PC-9 (cell line): ENCODE results near the gene CLCA4. TPM values are rescaled to one million over a fixed set of nuclear protein-coding genes. Genes with fewer than 3 reads are reported as not detected.

Experiments used
- BruUV-seq: library from RNA; stranded (reverse); fragments of 400-500 nt; replicated peaks from 2 replicates; lab custom pipeline; 2021; lab: Mats Ljungman, UMichigan
- CTCF ChIA-PET: fragments of 300-600 bp; sonication (Branson Sonifier 250); formaldehyde crosslinking; loops from one replicate; lab custom pipeline; 2022; ENCODE audit warnings: antibody characterized with exemption; lab: Charles Lee
- POLR2A ChIA-PET: fragments of 300-600 bp; sonication (Branson Sonifier 250); formaldehyde crosslinking; loops from one replicate; lab custom pipeline; 2022; ENCODE audit warnings: antibody characterized with exemption; ENCODE audit not compliant: unreplicated experiment; lab: Charles Lee
- DNase-seq, 2 experiments: peaks; one replicate each; pipeline versions ENCODE4 v3.0.0 to v3.0.0-alpha.2; 2015 to 2022; ENCODE audit warnings: mixed read lengths in 1 of 2
- H2AFZ ChIP-seq: fragments of 200-600 bp; sonication (generic); 2 replicates; pipeline ENCODE4 v1.8.1; 2017; ENCODE audit warnings: antibody characterized with exemption
- H3F3A ChIP-seq: fragments of 200-600 bp; sonication (generic); 2 replicates; pipeline ENCODE4 v1.8.1; 2017; ENCODE audit warnings: antibody characterized with exemption, mild to moderate bottlenecking, low read depth; ENCODE audit not compliant: insufficient read depth
- H3K27ac ChIP-seq: fragments of 200-600 bp; sonication (generic); 2 replicates; pipeline ENCODE4 v1.6.1; 2016; ENCODE audit warnings: mixed run types
- H3K27me3 ChIP-seq: fragments of 200-600 bp; sonication (generic); 2 replicates; pipeline ENCODE4 v1.6.1; 2016; ENCODE audit warnings: low read depth, mixed run types; ENCODE audit not compliant: insufficient read depth
- H3K36me3 ChIP-seq: fragments of 200-600 bp; sonication (generic); 2 replicates; pipeline ENCODE4 v1.6.1; 2016; ENCODE audit warnings: low read depth, mixed run types
- H3K4me1 ChIP-seq: fragments of 200-600 bp; sonication (generic); replicated peaks from 2 replicates; pipeline ENCODE4 v1.6.1; 2016; ENCODE audit warnings: mixed run types; ENCODE audit not compliant: insufficient read depth
- H3K4me2 ChIP-seq: fragments of 200-600 bp; sonication (generic); 2 replicates; pipeline ENCODE4 v1.6.1; 2017; ENCODE audit warnings: mixed run types
- H3K4me3 ChIP-seq: fragments of 200-600 bp; sonication (generic); 2 replicates; pipeline ENCODE4 v1.6.1; 2016; ENCODE audit warnings: mixed run types
- H3K79me2 ChIP-seq: fragments of 200-600 bp; sonication (generic); 2 replicates; pipeline ENCODE4 v1.6.1; 2017; ENCODE audit warnings: low read depth, mixed run types
- H3K9me2 ChIP-seq: fragments of 200-600 bp; sonication (generic); 2 replicates; pipeline ENCODE4 v1.8.1; 2017; ENCODE audit warnings: mild to moderate bottlenecking; ENCODE audit not compliant: insufficient read depth
- H3K9me3 ChIP-seq: fragments of 200-600 bp; sonication (generic); 2 replicates; pipeline ENCODE4 v1.8.1; 2016; ENCODE audit warnings: low read depth; ENCODE audit not compliant: insufficient read depth
- H4K20me1 ChIP-seq: fragments of 200-600 bp; sonication (generic); 2 replicates; pipeline ENCODE4 v1.8.1; 2017; ENCODE audit not compliant: insufficient read depth
- CTCF ChIP-seq: fragments of 200-600 bp; sonication (generic); conservative IDR thresholded peaks from 2 replicates; pipeline ENCODE4 v1.6.1; 2017; ENCODE audit warnings: mixed run types, antibody characterized with exemption, mild to moderate bottlenecking, moderate library complexity
- EZH2 ChIP-seq: fragments of 200-600 bp; sonication (generic); IDR thresholded peaks from 2 replicates; pipeline ENCODE4 v1.8.0; 2017; ENCODE audit warnings: antibody characterized with exemption, low read depth
- intact Hi-C: fragments of 100-400 bp; cut with micrococcal nuclease; formaldehyde crosslinking; loops from one replicate; pipeline ENCODE4 v1.10.0; 2022; ENCODE audit not compliant: unreplicated experiment
- total RNA-seq: library from RNA; stranded (reverse); gene quantifications from 2 replicates; pipeline ENCODE4 v1.2.3, GENCODE V29; 2021

Gene CLCA4
- total RNA-seq, 1 experiment from 2014 or later = not detected

- no peak overlapping the region for H2AFZ ChIP-seq
- DNase-seq = no peak
- no peak overlapping the region for H3K4me2 ChIP-seq
- H3K4me3 ChIP-seq = no peak overlapping the region
- intact Hi-C loops = loop anchor here (5.0 to 10.0 kb wide), 3 partner anchors 196 to 901 kb away; partner anchors contain the start of gene SH3GLB1
- peaks cover 3% of the 10 kb centered on the region; the same call in 1 of the 2 replicates for H3F3A ChIP-seq
- H3K4me1 ChIP-seq = peaks cover 9% of the 10 kb centered on the region
- TF ChIP-seq EZH2 (no peak), CTCF (no peak)
- CTCF ChIA-PET = no interaction called here
- H3K27me3 ChIP-seq = no peaks in the 10 kb centered on the region
- no peaks in the 10 kb centered on the region for H3K9me2 ChIP-seq
- no peaks in the 10 kb centered on the region for H3K79me2 ChIP-seq
- no TSS peak for BruUV-seq
- no peaks in the 10 kb centered on the region for H3K9me3 ChIP-seq
- H4K20me1 ChIP-seq = no peaks in the 10 kb centered on the region
- no peak overlapping the region for H3K27ac ChIP-seq
- POLR2A ChIA-PET = no interaction called here
- H3K36me3 ChIP-seq = no peaks in the 10 kb centered on the region
Measured at GRCh38 chr1:86508583-86508969, 38.3 kb upstream of the CLCA4 start.

- no TSS peak for BruUV-seq
- Histone ChIP-seq H3K27ac (no peak overlapping the region), H3K79me2 (no peaks in the 10 kb centered on the region), H3K36me3 (no peaks in the 10 kb centered on the region), H4K20me1 (no peaks in the 10 kb centered on the region), H3K9me3 (no peaks in the 10 kb centered on the region), H3K4me2 (no peak overlapping the region), H3F3A (no peaks in the 10 kb centered on the region), H3K4me3 (no peak overlapping the region), H2AFZ (no peak overlapping the region), H3K4me1 (peaks cover 12% of the 10 kb centered on the region), H3K9me2 (no peaks in the 10 kb centered on the region; the same call in 1 of the 2 replicates), H3K27me3 (no peaks in the 10 kb centered on the region)
- DNase-seq = peak in 1 of 2 experiments; percentile 42
- CTCF ChIA-PET = interaction anchor here (0.6 kb wide), 2 partner anchors 178 to 442 kb away, joined by 3 to 4 read pairs; no protein-coding TSS in a partner anchor
- POLR2A ChIA-PET = no interaction called here
- TF ChIP-seq CTCF (peak; percentile 43; the same call in 1 of the 2 replicates), EZH2 (no peak)
- intact Hi-C loops = no loop called here
Measured at GRCh38 chr1:86515597-86515996, 31.3 kb upstream of the CLCA4 start.

- no peaks in the 10 kb centered on the region for H3K79me2 ChIP-seq
Measured at GRCh38 chr1:86516335-86516734, 30.5 kb upstream of the CLCA4 start.

More at GRCh38 chr1:86516335-86516734, 30.5 kb upstream of the CLCA4 start:
- ChIA-PET CTCF (no interaction called here), POLR2A (no interaction called here)
- Histone ChIP-seq H3K4me2 (no peak overlapping the region), H4K20me1 (no peaks in the 10 kb centered on the region), H3K4me3 (no peak overlapping the region), H2AFZ (no peak overlapping the region), H3K27ac (no peak overlapping the region), H3K4me1 (peaks cover 12% of the 10 kb centered on the region), H3K9me3 (no peaks in the 10 kb centered on the region), H3K9me2 (no peaks in the 10 kb centered on the region; the same call in 1 of the 2 replicates), H3K36me3 (no peaks in the 10 kb centered on the region), H3F3A (no peaks in the 10 kb centered on the region), H3K27me3 (no peaks in the 10 kb centered on the region)
- TF ChIP-seq CTCF = no peak
- no peak for TF ChIP-seq EZH2
- BruUV-seq = no TSS peak
- intact Hi-C loops = no loop called here
- DNase-seq = no peak
